ENCODE data around the gene RASSF7. TPM values are rescaled to one million over a fixed set of nuclear protein-coding genes. Genes with fewer than 3 reads are reported as not detected.

The RASSF7 gene
- total RNA-seq, 1 experiment from 2014 or later: 32.5 TPM

GRCh38 chr11:605286-606129 is 44.7 kb downstream of the RASSF7 start:
- ATAC-seq: no peak
- no peaks in the 10 kb centered on the region for H3K9me3 Mint-ChIP-seq
- H3K36me3 Mint-ChIP-seq: peaks cover 43% of the 10 kb centered on the region
- no peak for DNase-seq (ENCODE audit: low spot score)
- no peaks in the 10 kb centered on the region for H3K4me1 Mint-ChIP-seq
- POLR2A ChIA-PET: no interaction called here
- no peaks in the 10 kb centered on the region for H3K27me3 Mint-ChIP-seq (ENCODE audit: low read depth)
- no peak overlapping the region; the same call in 1 of the 2 replicates for H3K27ac Mint-ChIP-seq
- no peak for TF ChIP-seq ZSCAN18 (CRISPR knock-in tag; IDR thresholded peaks at IDR 0.05)
- TF ChIP-seq ZBTB21 (CRISPR knock-in tag; IDR thresholded peaks at IDR 0.05; ENCODE audit: borderline replicate concordance): no peak
- TF ChIP-seq MAX (CRISPR knock-in tag; IDR thresholded peaks at IDR 0.05): no peak
- TF ChIP-seq ZNF138 (CRISPR knock-in tag; conservative IDR thresholded peaks at IDR 0.05): no peak
- CTCF ChIA-PET: interaction anchor here (0.8 to 1.1 kb wide), 2 partner anchors 35 to 58 kb away, joined by 3 read pairs; no protein-coding TSS in a partner anchor
- H3K4me3 Mint-ChIP-seq: no peak overlapping the region

GRCh38 chr11:606245-606644 is 45.5 kb downstream of the RASSF7 start:
- Mint-ChIP-seq H3K4me3 (no peak overlapping the region), H3K27me3 (ENCODE audit: low read depth) (no peaks in the 10 kb centered on the region), H3K36me3 (peaks cover 46% of the 10 kb centered on the region), H3K4me1 (no peaks in the 10 kb centered on the region), H3K9me3 (no peaks in the 10 kb centered on the region), H3K27ac (no peak overlapping the region)
- TF ChIP-seq FOXP4 (CRISPR knock-in tag; IDR thresholded peaks at IDR 0.05) (no peak), ZNF263 (CRISPR knock-in tag; IDR thresholded peaks at IDR 0.05; ENCODE audit: low read depth) (no peak)
- ATAC-seq (no peak), DNase-seq (ENCODE audit: low spot score) (no peak)
- POLR2A ChIA-PET: no interaction called here
- CTCF ChIA-PET: interaction anchor here (0.8 to 1.1 kb wide), 2 partner anchors 35 to 57 kb away, joined by 3 read pairs; no protein-coding TSS in a partner anchor

- no peak overlapping the region for H3K4me3 Mint-ChIP-seq
- peaks cover 40% of the 10 kb centered on the region for H3K36me3 Mint-ChIP-seq
- CTCF ChIA-PET: interaction anchor here (1.0 kb wide), 1 partner anchor 51 kb away, joined by 3 read pairs; no protein-coding TSS in a partner anchor
- no peak for ATAC-seq
- H3K9me3 Mint-ChIP-seq: no peaks in the 10 kb centered on the region
- no peak overlapping the region; the same call in 1 of the 2 replicates for H3K27ac Mint-ChIP-seq
- H3K4me1 Mint-ChIP-seq: 0 out of 2 replicates have a peak, but pooled peaks cover 1% of the 10 kb centered on the region
- POLR2A ChIA-PET: no interaction called here
- no peaks in the 10 kb centered on the region for H3K27me3 Mint-ChIP-seq (ENCODE audit: low read depth)
- no peak for DNase-seq (ENCODE audit: low spot score)
- TF ChIP-seq SMAD4 (CRISPR knock-in tag; IDR thresholded peaks at IDR 0.05) (no peak), PRRX2 (CRISPR knock-in tag; IDR thresholded peaks at IDR 0.05) (no peak), ZBTB21 (CRISPR knock-in tag; IDR thresholded peaks at IDR 0.05; ENCODE audit: borderline replicate concordance) (no peak), OVOL2 (CRISPR knock-in tag; IDR thresholded peaks at IDR 0.05; ENCODE audit: borderline replicate concordance) (no peak), RORB (CRISPR knock-in tag; IDR thresholded peaks at IDR 0.05) (no peak), PREB (CRISPR knock-in tag; IDR thresholded peaks at IDR 0.05; ENCODE audit: borderline replicate concordance) (no peak), ESRRA (CRISPR knock-in tag; IDR thresholded peaks at IDR 0.05; ENCODE audit: borderline replicate concordance) (no peak), CDX4 (CRISPR knock-in tag; IDR thresholded peaks at IDR 0.05; ENCODE audit: borderline replicate concordance) (no peak), ZMAT4 (CRISPR knock-in tag; IDR thresholded peaks at IDR 0.05) (no peak), USF2 (CRISPR knock-in tag; IDR thresholded peaks at IDR 0.05) (no peak), ZNF138 (CRISPR knock-in tag; conservative IDR thresholded peaks at IDR 0.05) (no peak), NR3C1 (CRISPR knock-in tag; conservative IDR thresholded peaks at IDR 0.05; ENCODE audit: low read depth) (no peak), NR1H2 (CRISPR knock-in tag; IDR thresholded peaks at IDR 0.05) (no peak), ZNF232 (CRISPR knock-in tag; IDR thresholded peaks at IDR 0.05) (no peak), ATF1 (CRISPR knock-in tag; IDR thresholded peaks at IDR 0.05) (no peak), USF1 (CRISPR knock-in tag; IDR thresholded peaks at IDR 0.05) (no peak)
Measured at GRCh38 chr11:607020-607780, 46.4 kb downstream of the RASSF7 start.
